Endothelial cell of umbilical vein (primary cell): ENCODE data around the gene SMIM41.

ENCODE experiments used
- EZH2 ChIP-seq: IDR thresholded peaks from 2 replicates; pipeline ENCODE4 v1.6.1; 2012; ENCODE audit warnings: borderline replicate concordance, low read depth, mild to moderate bottlenecking, moderate library complexity, low read length, inconsistent platforms; ENCODE audit not compliant: severe bottlenecking
- JUN ChIP-seq: IDR thresholded peaks from 2 replicates; pipeline ENCODE4 v1.6.1; 2011; ENCODE audit warnings: borderline replicate concordance, low read depth; ENCODE audit not compliant: insufficient read length, insufficient read depth
- MYC ChIP-seq: IDR thresholded peaks from one replicate; pipeline ENCODE4 v1.6.1; 2011; ENCODE audit warnings: mild to moderate bottlenecking, low read depth, low read length
- POLR2A ChIP-seq: IDR thresholded peaks from 2 replicates; pipeline ENCODE4 v1.6.1; 2012; ENCODE audit warnings: low read depth, mild to moderate bottlenecking, control low read depth, low read length
- POLR2AphosphoS5 ChIP-seq: IDR thresholded peaks from 2 replicates; pipeline ENCODE4 v1.6.1; 2012; ENCODE audit warnings: low read depth, mild to moderate bottlenecking, control low read depth, low read length, moderate library complexity; ENCODE audit not compliant: insufficient read depth
- TF ChIP-seq, protein P1 (sequence below), 2 donors: IDR thresholded peaks; 1 replicate in 1 of 2; 2 replicates in 1 of 2; pipeline ENCODE4 v1.5.1; 2011; ENCODE audit warnings: low read length in 2 of 2, mild to moderate bottlenecking in 2 of 2, moderate library complexity in 2 of 2, control low read depth in 1 of 2, inconsistent platforms in 1 of 2, low read depth in 1 of 2; ENCODE audit not compliant: insufficient read depth in 1 of 2; ENCODE audit errors: extremely low read depth in 1 of 2
- TF ChIP-seq, protein P2 (sequence below): IDR thresholded peaks from 2 replicates; pipeline ENCODE4 v1.6.1; 2011; ENCODE audit not compliant: insufficient read depth, insufficient read length

- TF ChIP-seq, protein P1, sequence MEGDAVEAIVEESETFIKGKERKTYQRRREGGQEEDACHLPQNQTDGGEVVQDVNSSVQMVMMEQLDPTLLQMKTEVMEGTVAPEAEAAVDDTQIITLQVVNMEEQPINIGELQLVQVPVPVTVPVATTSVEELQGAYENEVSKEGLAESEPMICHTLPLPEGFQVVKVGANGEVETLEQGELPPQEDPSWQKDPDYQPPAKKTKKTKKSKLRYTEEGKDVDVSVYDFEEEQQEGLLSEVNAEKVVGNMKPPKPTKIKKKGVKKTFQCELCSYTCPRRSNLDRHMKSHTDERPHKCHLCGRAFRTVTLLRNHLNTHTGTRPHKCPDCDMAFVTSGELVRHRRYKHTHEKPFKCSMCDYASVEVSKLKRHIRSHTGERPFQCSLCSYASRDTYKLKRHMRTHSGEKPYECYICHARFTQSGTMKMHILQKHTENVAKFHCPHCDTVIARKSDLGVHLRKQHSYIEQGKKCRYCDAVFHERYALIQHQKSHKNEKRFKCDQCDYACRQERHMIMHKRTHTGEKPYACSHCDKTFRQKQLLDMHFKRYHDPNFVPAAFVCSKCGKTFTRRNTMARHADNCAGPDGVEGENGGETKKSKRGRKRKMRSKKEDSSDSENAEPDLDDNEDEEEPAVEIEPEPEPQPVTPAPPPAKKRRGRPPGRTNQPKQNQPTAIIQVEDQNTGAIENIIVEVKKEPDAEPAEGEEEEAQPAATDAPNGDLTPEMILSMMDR (IDR thresholded peaks at IDR 0.05; ENCODE audit: extremely low read depth in 1 of 2, insufficient read depth in 1 of 2, low read depth in 1 of 2, low read length in 2 of 2): no peak
- no peak for TF ChIP-seq POLR2A
- TF ChIP-seq POLR2AphosphoS5: no peak
- TF ChIP-seq, protein P2, sequence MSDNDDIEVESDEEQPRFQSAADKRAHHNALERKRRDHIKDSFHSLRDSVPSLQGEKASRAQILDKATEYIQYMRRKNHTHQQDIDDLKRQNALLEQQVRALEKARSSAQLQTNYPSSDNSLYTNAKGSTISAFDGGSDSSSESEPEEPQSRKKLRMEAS: no peak
- TF ChIP-seq JUN: no peak
- TF ChIP-seq MYC: no peak
- TF ChIP-seq EZH2: no peak
Measured at GRCh38 chr12:52147964-52148463, 68.5 kb downstream of the SMIM41 start.
